Medulla oblongata (tissue), 1 donor: ENCODE results near the gene RNF144A.
"Not testable (repeated sequence)": the region's sequence is repeated elsewhere in the genome, so short reads cannot be mapped to it uniquely, and the experiment has no call there.

ENCODE experiments used
- DNase-seq: peaks from one replicate; pipeline ENCODE4 v3.0.0-alpha.2; 2015; ENCODE audit errors: extremely low spot score

RNF144A gene

GRCh38 chr2:6929196-6929819, 12.1 kb downstream of the RNF144A start:
- DNase-seq = no peak

- no peak for DNase-seq
Observed at GRCh38 chr2:6930923-6931647, 13.9 kb downstream of the RNF144A start.

- no peak for DNase-seq
Observed at GRCh38 chr2:6931753-6932152, 14.5 kb downstream of the RNF144A start.

GRCh38 chr2:6932206-6932605, 15.0 kb downstream of the RNF144A start:
- DNase-seq = no peak

GRCh38 chr2:6932828-6933227, 15.6 kb downstream of the RNF144A start:
- peak; percentile 81 for DNase-seq

GRCh38 chr2:6933911-6934310, 16.7 kb downstream of the RNF144A start:
- no peak for DNase-seq

GRCh38 chr2:6934345-6934744, 17.1 kb downstream of the RNF144A start:
- no peak for DNase-seq

- DNase-seq = no peak
Observed at GRCh38 chr2:6934758-6935651, 17.8 kb downstream of the RNF144A start.

- DNase-seq = not testable (repeated sequence)
Observed at GRCh38 chr2:6935652-6936020, 18.4 kb downstream of the RNF144A start.

- no peak for DNase-seq
Observed at GRCh38 chr2:6937157-6937556, 19.9 kb downstream of the RNF144A start.

GRCh38 chr2:6937582-6937981, 20.4 kb downstream of the RNF144A start:
- DNase-seq = no peak

GRCh38 chr2:6939071-6939470, 21.9 kb downstream of the RNF144A start:
- no peak for DNase-seq

GRCh38 chr2:6940820-6941219, 23.6 kb downstream of the RNF144A start:
- no peak for DNase-seq

- peak; percentile 67 for DNase-seq
Observed at GRCh38 chr2:6941299-6942046, 24.3 kb downstream of the RNF144A start.

- no peak for DNase-seq
Observed at GRCh38 chr2:6942848-6943247, 25.6 kb downstream of the RNF144A start.

- no peak for DNase-seq
Observed at GRCh38 chr2:6943523-6943922, 26.3 kb downstream of the RNF144A start.

- DNase-seq = no peak
Observed at GRCh38 chr2:6943971-6944370, 26.8 kb downstream of the RNF144A start.

- DNase-seq = no peak
Observed at GRCh38 chr2:6944555-6944954, 27.3 kb downstream of the RNF144A start.

- no peak for DNase-seq
Observed at GRCh38 chr2:6945087-6945813, 28.0 kb downstream of the RNF144A start.

GRCh38 chr2:6945821-6946220, 28.6 kb downstream of the RNF144A start:
- no peak for DNase-seq

- no peak for DNase-seq
Observed at GRCh38 chr2:6946722-6947121, 29.5 kb downstream of the RNF144A start.
